ENCODE measurements around the gene AP1B1.

The AP1B1 gene

GRCh38 chr22:29330291-29330690 lies 58.1 kb downstream of the AP1B1 start:
- no peak for DNase-seq (ENCODE audit: extremely low read depth, low read depth)
- TF ChIP-seq CTCF (IDR thresholded peaks at IDR 0.05; ENCODE audit: low read depth, low read length), result no peak

GRCh38 chr22:29329581-29329980 lies 58.8 kb downstream of the AP1B1 start:
- TF ChIP-seq CTCF (IDR thresholded peaks at IDR 0.05; ENCODE audit: low read depth, low read length), result no peak
- DNase-seq (ENCODE audit: extremely low read depth, low read depth), result no peak

- no peak for TF ChIP-seq CTCF (IDR thresholded peaks at IDR 0.05; ENCODE audit: low read depth, low read length)
- DNase-seq (ENCODE audit: extremely low read depth, low read depth), result no peak
These were observed 59.5 kb downstream of the AP1B1 start for GRCh38 chr22:29328566-29329500.

GRCh38 chr22:29328055-29328454 lies 60.3 kb downstream of the AP1B1 start:
- no peak for DNase-seq (ENCODE audit: extremely low read depth, low read depth)
- no peak for TF ChIP-seq CTCF (IDR thresholded peaks at IDR 0.05; ENCODE audit: low read depth, low read length)

GRCh38 chr22:29327089-29327764 lies 61.1 kb downstream of the AP1B1 start:
- DNase-seq (ENCODE audit: extremely low read depth, low read depth), result no peak
- no peak for TF ChIP-seq CTCF (IDR thresholded peaks at IDR 0.05; ENCODE audit: low read depth, low read length)

- no peak for TF ChIP-seq CTCF (IDR thresholded peaks at IDR 0.05; ENCODE audit: low read depth, low read length)
- DNase-seq (ENCODE audit: extremely low read depth, low read depth), result no peak
These were observed 61.9 kb downstream of the AP1B1 start for GRCh38 chr22:29326481-29326880.

- no peak for DNase-seq (ENCODE audit: extremely low read depth, low read depth)
- no peak for TF ChIP-seq CTCF (IDR thresholded peaks at IDR 0.05; ENCODE audit: low read depth, low read length)
These were observed 62.5 kb downstream of the AP1B1 start for GRCh38 chr22:29325785-29326315.
